Activated CD8-positive, alpha-beta T cell treated with anti-CD3 and anti-CD28 coated beads, Interleukin-2, amount 10 ng/mL, durations not matched to agents 7 days and 5 days (primary cell): Measurements from ENCODE around the gene MPHOSPH10. TPM values are rescaled to one million over a fixed set of nuclear protein-coding genes. Genes with fewer than 3 reads are reported as not detected.
"Not testable (repeated sequence)": the region's sequence is repeated elsewhere in the genome, so short reads cannot be mapped to it uniquely, and the experiment has no call there.

ENCODE experiments used
- ATAC-seq: fragments of 150-1000 bp; cut with Tn5 transposase; one replicate; pipeline ENCODE4 v1.10.0; 2021; ENCODE audit warnings: moderate library complexity
- CTCF ChIA-PET: fragments of 350-600 bp; sonication (Branson Sonifier 250); formaldehyde crosslinking; loops from one replicate; lab custom pipeline; 2021; ENCODE audit warnings: antibody characterized with exemption; lab: Charles Lee
- POLR2A ChIA-PET: fragments of 350-600 bp; sonication (Branson Sonifier 250); formaldehyde crosslinking; loops from one replicate; lab custom pipeline; 2021; ENCODE audit warnings: antibody characterized with exemption; lab: Charles Lee
- DNase-seq: peaks from one replicate; pipeline ENCODE4 v3.0.0-alpha.2; 2020
- H3K27ac Mint-ChIP-seq: one replicate; pipeline ENCODE4 v1.8.0; 2021; ENCODE audit warnings: mild to moderate bottlenecking, mixed read lengths
- H3K27me3 Mint-ChIP-seq: one replicate; pipeline ENCODE4 v1.8.0; 2021; ENCODE audit warnings: low read depth, mixed read lengths
- H3K36me3 Mint-ChIP-seq: one replicate; pipeline ENCODE4 v1.8.0; 2021; ENCODE audit warnings: low read depth, mixed read lengths
- H3K4me1 Mint-ChIP-seq: one replicate; pipeline ENCODE4 v1.8.0; 2021; ENCODE audit warnings: low read depth, mixed read lengths
- H3K4me3 Mint-ChIP-seq: one replicate; pipeline ENCODE4 v1.8.0; 2021; ENCODE audit warnings: mild to moderate bottlenecking, mixed read lengths
- H3K9me3 Mint-ChIP-seq: one replicate; pipeline ENCODE4 v1.8.0; 2022; ENCODE audit warnings: mixed read lengths; ENCODE audit not compliant: insufficient read depth
- total RNA-seq, 2 experiments: library from RNA; stranded (reverse); gene quantifications; one replicate each; pipeline ENCODE4 v1.2.3, GENCODE V29; 2021

Gene MPHOSPH10, protein sequence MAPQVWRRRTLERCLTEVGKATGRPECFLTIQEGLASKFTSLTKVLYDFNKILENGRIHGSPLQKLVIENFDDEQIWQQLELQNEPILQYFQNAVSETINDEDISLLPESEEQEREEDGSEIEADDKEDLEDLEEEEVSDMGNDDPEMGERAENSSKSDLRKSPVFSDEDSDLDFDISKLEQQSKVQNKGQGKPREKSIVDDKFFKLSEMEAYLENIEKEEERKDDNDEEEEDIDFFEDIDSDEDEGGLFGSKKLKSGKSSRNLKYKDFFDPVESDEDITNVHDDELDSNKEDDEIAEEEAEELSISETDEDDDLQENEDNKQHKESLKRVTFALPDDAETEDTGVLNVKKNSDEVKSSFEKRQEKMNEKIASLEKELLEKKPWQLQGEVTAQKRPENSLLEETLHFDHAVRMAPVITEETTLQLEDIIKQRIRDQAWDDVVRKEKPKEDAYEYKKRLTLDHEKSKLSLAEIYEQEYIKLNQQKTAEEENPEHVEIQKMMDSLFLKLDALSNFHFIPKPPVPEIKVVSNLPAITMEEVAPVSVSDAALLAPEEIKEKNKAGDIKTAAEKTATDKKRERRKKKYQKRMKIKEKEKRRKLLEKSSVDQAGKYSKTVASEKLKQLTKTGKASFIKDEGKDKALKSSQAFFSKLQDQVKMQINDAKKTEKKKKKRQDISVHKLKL
- 10 to 100 TPM; 39.9 to 40.1 TPM for total RNA-seq

DNA sequence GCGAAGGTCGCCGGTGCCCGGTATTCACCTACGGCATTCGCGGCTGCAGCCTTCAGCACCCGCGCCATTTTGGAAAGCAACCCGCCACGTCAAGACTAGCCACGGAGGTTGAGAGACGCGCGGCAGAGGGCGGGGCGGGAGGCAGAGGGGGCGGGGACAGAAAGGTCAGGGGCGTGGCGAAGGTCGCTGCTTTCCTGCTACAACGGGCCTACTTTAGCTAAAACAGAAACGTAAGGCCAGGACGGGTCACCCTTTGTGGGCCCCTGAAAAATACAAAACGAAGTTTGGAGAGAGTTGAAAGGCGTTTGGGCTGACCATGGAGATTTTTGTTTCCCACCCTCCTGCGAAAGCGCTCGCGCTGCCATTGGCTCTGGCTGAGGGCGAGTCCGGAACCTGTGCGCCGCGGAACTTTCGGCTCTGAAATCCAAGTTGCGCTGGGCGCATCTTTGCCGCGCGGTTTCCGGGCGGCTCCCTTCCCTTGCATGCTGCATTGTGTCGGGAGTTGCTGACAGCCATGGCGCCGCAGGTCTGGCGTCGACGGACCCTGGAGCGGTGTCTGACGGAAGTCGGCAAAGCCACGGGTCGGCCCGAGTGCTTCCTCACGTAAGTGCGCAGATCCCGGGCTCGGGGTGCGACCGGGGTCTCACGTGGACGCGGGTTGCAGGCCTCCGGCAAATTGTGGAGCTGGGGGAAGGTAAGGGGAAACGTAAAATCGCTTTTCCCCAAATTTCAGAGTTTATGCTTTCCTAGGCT, at the start of gene MPHOSPH10, which contains the start of gene MCEE:
Gene MPHOSPH10, plus strand, starts transcription at position 483 of the 753 bp plus-strand sequence. Its CDS starts 32 bp downstream, at position 515.
Gene MCEE, minus strand, starts transcription at position 78 of the 753 bp plus-strand sequence. Its CDS starts 10 bp downstream, at position 68.
- Mint-ChIP-seq H3K4me1 (peaks cover 10% of the 10 kb centered on the region), H3K27ac (no peak within 1 kb of the TSS), H3K36me3 (peaks cover 12% of the 10 kb centered on the region), H3K9me3 (no peaks in the 10 kb centered on the region), H3K4me3 (no peak within 1 kb of the TSS), H3K27me3 (no peaks in the 10 kb centered on the region)
- DNase-seq (peak; percentile 92), ATAC-seq (peak; percentile 96)
- ChIA-PET CTCF (interaction anchor here (0.6 to 1.7 kb wide), 11 partner anchors 19 to 130 kb away, joined by 3 to 11 read pairs (median 3); partner anchors contain the start of gene NAGK), POLR2A (interaction anchor here (1.0 to 2.7 kb wide), 7 partner anchors 21 to 287 kb away, joined by 3 to 38 read pairs (median 4); partner anchors contain the start of genes NAGK, PAIP2B and ZNF638)

DNA sequence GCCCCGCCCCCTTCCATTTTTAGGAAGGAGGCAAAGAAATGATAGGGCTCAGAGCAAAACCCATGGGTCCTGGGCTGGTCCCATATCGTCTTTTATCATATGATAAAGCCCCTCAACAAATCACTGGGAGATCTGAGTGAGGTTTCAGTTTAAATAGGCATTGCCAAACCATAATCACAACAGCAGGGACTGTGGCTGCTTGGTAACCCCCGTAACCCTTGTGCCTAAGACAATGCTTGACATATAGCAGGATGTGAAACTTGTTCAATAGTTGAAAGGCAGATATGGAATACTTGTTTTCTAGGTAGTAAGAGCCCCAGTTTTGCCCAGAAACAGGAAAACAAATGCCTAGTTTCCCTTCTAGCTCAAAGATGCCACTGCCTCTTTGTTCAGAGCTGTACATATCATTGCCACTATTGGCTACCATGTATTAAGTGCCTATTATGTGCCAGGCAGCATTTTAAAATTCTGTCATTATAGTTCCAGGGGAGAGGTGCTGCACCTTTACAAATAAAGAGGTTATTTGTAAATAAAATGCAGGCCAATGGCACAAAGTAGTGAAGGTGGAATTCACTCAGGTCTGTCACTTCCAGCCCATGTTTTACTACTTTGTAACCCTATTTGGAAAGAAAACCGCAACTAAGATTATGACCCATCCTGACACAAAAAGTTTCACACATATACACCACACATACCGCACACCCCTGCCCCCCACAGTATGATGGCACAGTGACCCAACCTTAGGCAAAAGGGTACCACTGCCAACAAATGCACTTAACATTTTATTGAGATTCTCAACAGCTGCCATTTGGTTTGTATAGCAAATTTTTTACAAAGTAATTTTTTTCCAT, 47.8 kb upstream of the MPHOSPH10 start:
- H3K27me3 Mint-ChIP-seq, result peaks cover 12% of the 10 kb centered on the region
- H3K36me3 Mint-ChIP-seq, result peaks cover 10% of the 10 kb centered on the region
- H3K9me3 Mint-ChIP-seq, result no peaks in the 10 kb centered on the region
- H3K4me1 Mint-ChIP-seq, result peaks cover 12% of the 10 kb centered on the region
- ATAC-seq, result no peak
- CTCF ChIA-PET, result interaction anchor here (0.9 kb wide), 1 partner anchor 11 kb away, joined by 3 read pairs; no protein-coding TSS in a partner anchor
- H3K27ac Mint-ChIP-seq, result no peak overlapping the region
- H3K4me3 Mint-ChIP-seq, result no peak overlapping the region
- POLR2A ChIA-PET, result no interaction called here
- DNase-seq, result peak; percentile 44

DNA sequence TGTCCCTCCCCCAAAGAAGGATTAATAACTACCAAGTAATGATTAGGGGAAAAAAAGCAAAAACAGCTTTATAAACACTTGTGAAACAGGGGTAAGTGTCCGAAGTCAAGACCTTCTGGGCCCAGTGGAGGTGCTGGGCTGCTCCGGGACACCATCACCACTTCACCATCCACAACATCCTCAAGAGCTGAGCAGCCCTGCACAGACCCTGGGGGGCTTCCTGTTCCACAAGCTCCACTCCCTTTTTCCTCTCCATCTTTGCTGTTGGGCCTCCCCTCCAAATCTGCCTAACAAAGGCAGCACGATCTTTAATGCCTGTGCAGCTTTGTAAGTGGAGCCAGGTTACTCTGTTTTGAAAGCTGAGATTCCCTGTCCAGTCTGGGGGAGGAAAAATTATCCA, 47.1 kb upstream of the MPHOSPH10 start:
- H3K27me3 Mint-ChIP-seq, result peaks cover 12% of the 10 kb centered on the region
- H3K4me1 Mint-ChIP-seq, result peaks cover 12% of the 10 kb centered on the region
- H3K36me3 Mint-ChIP-seq, ATAC-seq, H3K4me3 Mint-ChIP-seq, CTCF ChIA-PET, H3K27ac Mint-ChIP-seq, H3K9me3 Mint-ChIP-seq, DNase-seq, POLR2A ChIA-PET: not testable (repeated sequence)

DNA sequence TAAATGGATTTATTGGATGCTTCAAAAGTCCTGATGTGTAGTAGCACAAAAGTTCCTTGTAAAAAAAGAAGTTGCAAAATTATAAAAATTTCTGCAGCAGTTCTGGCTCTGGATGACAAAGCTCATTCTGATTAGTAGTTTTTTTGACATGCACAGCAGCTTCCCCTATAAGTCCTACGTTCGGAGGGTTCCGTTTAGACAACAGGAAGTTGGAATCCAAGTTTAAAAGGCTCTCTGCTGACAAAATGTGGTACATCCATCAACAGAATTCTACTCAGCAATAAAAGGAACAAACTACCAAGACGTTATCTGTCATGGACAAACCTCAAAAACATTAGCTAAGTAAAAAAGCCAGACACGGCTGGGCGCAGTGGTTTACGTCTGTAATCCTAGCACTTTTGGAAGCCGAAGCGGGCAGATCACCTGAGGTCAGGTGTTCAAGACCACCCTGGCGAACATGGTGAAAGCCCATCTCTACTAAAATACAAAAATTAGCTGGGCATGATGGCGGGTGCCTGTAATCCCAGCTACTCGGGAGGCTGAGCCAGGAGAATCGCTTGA, 46.6 kb upstream of the MPHOSPH10 start:
- H3K4me3 Mint-ChIP-seq, H3K36me3 Mint-ChIP-seq, DNase-seq, H3K27ac Mint-ChIP-seq, H3K9me3 Mint-ChIP-seq, ATAC-seq: not testable (repeated sequence)
- CTCF ChIA-PET, result interaction anchor here (1.1 kb wide), 1 partner anchor 12 kb away, joined by 4 read pairs; no protein-coding TSS in a partner anchor
- peaks cover 12% of the 10 kb centered on the region for H3K27me3 Mint-ChIP-seq
- peaks cover 12% of the 10 kb centered on the region for H3K4me1 Mint-ChIP-seq
- POLR2A ChIA-PET, result interaction anchor here (1.0 kb wide), 1 partner anchor 14 kb away, joined by 4 read pairs; no protein-coding TSS in a partner anchor

DNA sequence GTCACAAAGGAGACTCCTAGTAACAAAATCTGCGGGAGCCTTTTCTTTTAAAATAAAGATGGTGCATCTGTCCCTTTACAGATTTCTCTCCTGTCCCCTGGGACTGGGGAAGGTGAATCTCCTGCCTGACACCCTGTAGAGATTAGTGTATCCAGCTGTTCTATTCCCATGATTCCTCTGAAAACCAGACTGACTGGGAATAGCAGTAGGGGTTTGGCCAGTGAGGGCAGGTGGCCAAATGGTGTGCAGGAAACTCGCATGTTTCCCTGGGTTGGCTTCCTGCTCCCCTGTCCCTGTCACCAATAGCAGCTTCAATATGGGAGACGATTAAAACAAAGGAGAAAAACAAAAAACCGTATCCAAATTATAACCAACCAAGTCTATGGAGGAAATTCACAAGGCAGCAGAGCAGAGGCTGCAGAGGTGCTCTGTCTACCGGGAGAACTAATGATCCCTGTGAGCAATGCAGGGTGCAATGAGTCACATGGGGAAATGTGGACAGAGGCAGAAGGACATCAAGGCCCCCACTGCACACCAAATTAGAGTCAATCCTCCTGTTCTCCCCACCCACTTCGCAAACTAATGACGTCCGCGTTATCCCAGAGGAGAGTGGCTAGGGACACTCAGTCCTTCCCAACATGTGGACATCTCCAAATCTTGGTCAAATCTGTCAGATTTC, 45.0 kb upstream of the MPHOSPH10 start:
- H3K4me3 Mint-ChIP-seq, CTCF ChIA-PET, H3K27ac Mint-ChIP-seq, H3K9me3 Mint-ChIP-seq, POLR2A ChIA-PET, H3K36me3 Mint-ChIP-seq, ATAC-seq, DNase-seq: not testable (repeated sequence)
- Mint-ChIP-seq H3K27me3 (peaks cover 12% of the 10 kb centered on the region), H3K4me1 (peaks cover 12% of the 10 kb centered on the region)

DNA sequence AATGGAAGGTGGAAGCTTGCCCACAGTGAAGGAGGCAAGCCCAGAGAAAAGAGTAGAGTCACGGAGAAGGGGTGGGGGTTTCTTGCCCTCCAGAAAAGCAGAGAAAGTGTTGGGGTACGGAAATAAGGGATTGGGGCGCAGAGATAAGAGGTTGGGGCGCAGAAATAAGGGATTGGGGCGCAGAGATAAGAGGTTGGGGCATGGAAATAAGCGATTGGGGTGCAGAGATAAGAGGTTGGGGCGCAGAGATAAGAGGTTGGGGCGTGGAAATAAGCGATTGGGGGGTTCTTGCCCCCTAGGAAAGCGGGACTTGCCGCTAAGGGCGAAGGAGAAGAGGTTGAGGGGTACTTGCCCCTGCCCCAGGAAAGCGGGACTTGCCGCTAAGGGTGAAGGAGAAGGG, 41.0 kb upstream of the MPHOSPH10 start:
- ATAC-seq, CTCF ChIA-PET, H3K4me3 Mint-ChIP-seq, H3K4me1 Mint-ChIP-seq, H3K36me3 Mint-ChIP-seq, POLR2A ChIA-PET, DNase-seq, H3K9me3 Mint-ChIP-seq, H3K27ac Mint-ChIP-seq: not testable (repeated sequence)
- peaks cover 12% of the 10 kb centered on the region for H3K27me3 Mint-ChIP-seq

DNA sequence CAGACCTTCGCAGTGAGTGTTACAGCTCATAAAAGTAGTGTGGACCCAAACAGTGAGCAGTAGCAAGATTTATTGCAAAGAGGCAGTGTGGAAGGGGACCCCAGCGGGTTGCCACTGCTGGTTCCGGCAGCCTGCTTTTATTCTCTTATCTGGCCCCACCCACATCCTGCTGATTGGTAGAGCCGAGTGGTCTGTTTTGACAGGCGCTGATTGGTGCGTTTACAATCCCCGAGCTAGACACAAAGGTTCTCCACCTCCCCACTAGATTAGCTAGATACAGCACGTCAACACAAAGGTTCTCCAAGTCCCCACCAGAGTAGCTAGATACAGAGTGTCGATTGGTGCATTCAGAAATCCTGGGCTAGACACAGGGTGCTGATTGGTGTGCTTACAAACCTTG, 38.6 kb upstream of the MPHOSPH10 start:
- not testable (repeated sequence) for ATAC-seq, H3K27me3 Mint-ChIP-seq, H3K4me1 Mint-ChIP-seq, H3K4me3 Mint-ChIP-seq, H3K27ac Mint-ChIP-seq, DNase-seq, H3K36me3 Mint-ChIP-seq, H3K9me3 Mint-ChIP-seq
- POLR2A ChIA-PET, result interaction anchor here (0.9 kb wide), 1 partner anchor 23 kb away, joined by 5 read pairs; the partner anchor contains the start of gene NAGK
- CTCF ChIA-PET, result interaction anchor here (1.1 to 1.8 kb wide), 3 partner anchors 9 to 231 kb away, joined by 3 to 13 read pairs (median 4); partner anchors contain the start of gene MPHOSPH10

DNA sequence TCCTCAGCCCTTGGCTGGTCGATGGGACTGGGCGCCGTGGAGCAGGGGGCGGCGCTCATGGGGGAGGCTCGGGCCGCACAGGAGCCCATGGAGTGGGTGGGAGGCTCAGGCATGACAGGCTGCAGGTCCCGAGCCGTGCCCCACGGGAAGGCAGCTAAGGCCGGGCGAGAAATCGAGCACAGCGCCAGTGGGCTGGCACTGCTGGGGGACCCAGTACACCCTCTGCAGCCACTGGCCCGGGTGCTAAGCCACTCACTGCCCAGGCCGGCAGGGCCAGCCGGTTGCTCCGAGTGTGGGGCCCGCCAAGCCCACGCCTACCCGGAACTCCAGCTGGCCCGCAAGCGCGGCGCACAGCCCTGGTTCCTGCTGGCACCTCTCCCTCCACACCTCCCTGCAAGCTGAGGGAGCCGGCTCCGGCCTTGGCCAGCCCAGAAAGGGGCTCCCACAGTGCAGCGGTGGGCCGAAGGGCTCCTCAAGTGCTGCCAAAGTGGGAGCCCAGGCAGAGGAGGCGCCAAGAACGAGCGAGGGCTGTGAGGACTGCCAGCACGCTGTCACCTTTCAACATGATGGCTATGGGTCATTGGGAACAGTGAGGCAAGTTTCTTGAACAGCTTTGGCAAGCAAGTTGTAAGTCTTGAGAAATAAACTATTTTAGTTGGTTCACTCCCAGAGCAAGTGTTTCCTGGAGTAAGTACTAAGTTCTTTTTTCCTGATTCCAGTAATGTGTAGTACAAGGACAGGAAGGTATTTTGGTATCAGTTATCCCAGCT, 37.8 kb upstream of the MPHOSPH10 start:
- not testable (repeated sequence) for DNase-seq, ATAC-seq, H3K9me3 Mint-ChIP-seq, H3K4me1 Mint-ChIP-seq, H3K36me3 Mint-ChIP-seq, H3K27me3 Mint-ChIP-seq, H3K4me3 Mint-ChIP-seq, H3K27ac Mint-ChIP-seq
- ChIA-PET POLR2A (interaction anchor here (0.9 kb wide), 1 partner anchor 24 kb away, joined by 5 read pairs; the partner anchor contains the start of gene NAGK), CTCF (interaction anchor here (1.4 to 1.8 kb wide), 2 partner anchors 8 to 38 kb away, joined by 3 to 13 read pairs; partner anchors contain the start of gene MPHOSPH10)

DNA sequence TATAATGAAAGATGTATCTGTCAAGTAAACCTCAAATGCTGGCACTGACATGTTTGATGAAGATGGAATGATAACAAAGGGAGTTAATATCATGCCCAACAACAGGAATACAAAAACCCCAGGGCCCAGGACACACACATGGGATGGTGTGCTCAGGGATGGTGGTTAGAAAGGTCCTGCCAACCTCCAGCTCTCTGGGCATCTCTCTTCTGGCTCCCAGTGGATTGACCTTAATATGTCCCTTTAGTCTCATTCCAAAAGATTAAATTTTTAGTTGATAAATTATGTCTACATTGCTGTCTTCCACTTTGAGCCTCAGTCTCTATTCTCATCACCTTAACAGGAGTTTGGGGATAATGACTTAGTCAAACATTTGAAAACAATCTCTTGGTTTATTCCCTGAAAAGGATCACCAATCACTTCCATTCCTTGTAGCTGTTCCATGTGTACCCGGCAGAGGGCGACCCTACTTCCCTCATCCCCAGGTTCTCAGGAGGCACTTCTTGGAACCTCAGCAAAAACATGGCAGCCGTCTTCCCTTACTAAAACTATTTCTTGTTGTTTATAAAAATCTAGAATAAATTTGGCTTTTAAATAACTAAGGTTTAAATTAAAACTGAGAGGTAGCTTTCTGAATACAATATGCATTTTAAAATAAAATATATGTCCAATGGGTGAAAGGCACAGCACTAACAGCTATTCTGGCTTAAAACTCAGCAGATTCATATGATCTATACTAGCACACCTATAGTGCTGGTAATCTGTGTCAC, 30.1 kb upstream of the MPHOSPH10 start:
- peaks cover 5% of the 10 kb centered on the region for H3K4me1 Mint-ChIP-seq
- ChIA-PET CTCF (interaction anchor here (0.8 to 4.8 kb wide), 16 partner anchors 9 to 183 kb away, joined by 3 to 56 read pairs (median 5); partner anchors contain the start of genes MCEE, MPHOSPH10 and NAGK), POLR2A (interaction anchor here (0.9 kb wide), 2 partner anchors 9 to 32 kb away, joined by 3 read pairs; partner anchors contain the start of gene NAGK)
- peak; percentile 52 for DNase-seq
- H3K27me3 Mint-ChIP-seq, result no peaks in the 10 kb centered on the region
- no peak overlapping the region for H3K4me3 Mint-ChIP-seq
- no peaks in the 10 kb centered on the region for H3K36me3 Mint-ChIP-seq
- peak; percentile 71 for ATAC-seq
- H3K9me3 Mint-ChIP-seq, result no peaks in the 10 kb centered on the region
- no peak overlapping the region for H3K27ac Mint-ChIP-seq
